Right lobe of liver (tissue), 6 donors: ENCODE measurements around the gene HNRNPLL. TPM values are rescaled to one million over a fixed set of nuclear protein-coding genes. Genes with fewer than 3 reads are reported as not detected.

Experiments
- ATAC-seq, 4 donors: fragments of 200-7000 bp; cut with Tn5 transposase; one replicate each; pipeline ENCODE4 v1.9.1; 2020; ENCODE audit warnings: mild to moderate bottlenecking in 4 of 4, moderate library complexity in 4 of 4
- DNase-seq, 3 donors: peaks; one replicate each; pipeline ENCODE4 v3.0.0-alpha.2; 2020
- H3K27ac ChIP-seq, 3 donors: fragments of 200-600 bp; one replicate each; pipeline ENCODE4 v1.8.0; 2022
- H3K27me3 ChIP-seq, 2 donors: fragments of 200-600 bp; one replicate each; pipeline ENCODE4 v1.8.0; 2022
- H3K36me3 ChIP-seq, 4 donors: fragments of 200-600 bp; sonication (generic) in 1 of 4; one replicate each; pipeline versions ENCODE4 v1.5.1 to v1.8.0; 2017 to 2022; ENCODE audit warnings: control low read depth in 1 of 4
- H3K4me1 ChIP-seq, 4 donors: fragments of 200-600 bp; sonication (generic) in 1 of 4; one replicate each; pipeline versions ENCODE4 v1.5.1 to v1.8.0; 2017 to 2022; ENCODE audit warnings: control low read depth in 1 of 4
- H3K4me3 ChIP-seq, 3 donors: fragments of 200-600 bp; one replicate each; pipeline ENCODE4 v1.8.0; 2022
- H3K9me3 ChIP-seq, 4 donors: fragments of 200-600 bp; sonication (generic) in 1 of 4; one replicate each; pipeline versions ENCODE4 v1.5.1 to v1.8.0; 2017 to 2022; ENCODE audit warnings: control low read depth in 1 of 4
- CTCF ChIP-seq, 4 donors: fragments of 200-600 bp in 3 of 4; fragments of 450-650 bp in 1 of 4; IDR thresholded peaks; one replicate each; pipeline versions ENCODE4 v1.5.1 to v1.8.0; 2016 to 2022; ENCODE audit warnings: antibody characterized with exemption in 4 of 4, mild to moderate bottlenecking in 2 of 4
- POLR2A ChIP-seq: fragments of 450-650 bp; IDR thresholded peaks from one replicate; pipeline ENCODE4 v1.6.1; 2017; ENCODE audit warnings: antibody characterized with exemption, mild to moderate bottlenecking
- WGBS: methylation state at CpG from one replicate; pipeline ENCODE4 v1.1.6; 2018; ENCODE audit warnings: low coverage, low lambda C conversion rate; ENCODE audit not compliant: insufficient coverage; ENCODE audit errors: missing lambda C conversion rate; 5-methylcytosine and 5-hydroxymethylcytosine counted together
- intact Hi-C, 2 donors: fragments of 100-400 bp; cut with DNase I; formaldehyde crosslinking; loops; one replicate each; pipeline versions ENCODE4 v1.11.2 to v1.14.1; 2022
- total RNA-seq, 6 experiments: library from RNA; depleted of rRNA in 2 of 6; stranded (reverse); fragments of >200 nt in 2 of 6; fragmentation: NEBNext Ultra II Directional in 3 of 6; extraction: Animal tissue kit (Norgen Biotek cat#: 25700) in 3 of 6; gene quantifications; one replicate each; pipeline versions ENCODE4 v1.1.0 to v1.2.4, GENCODE V29; 2016 to 2023
- donor health status: DM: no; HTN: yes; CAD: no.
- donor health status: DM: no; HTN: no; CAD: no.
- donor health status: DM: no; HTN: no; CAD: no.
- donor health status: DM: no; HTN: yes; CAD: no.
- donor health status: DM: no; HTN: yes; CAD: no.

HNRNPLL gene
- total RNA-seq, 6 experiments from 2014 or later = 9.2 to 15.9 (median 13.9) TPM

GRCh38 chr2:38592951-38593350, 9.8 kb downstream of the HNRNPLL start:
- ATAC-seq (no peak), DNase-seq (no peak)
- no peaks in the 10 kb centered on the region for H3K36me3 ChIP-seq
- 83% methylated on average over 2 of the region's 2 CpGs for WGBS
- intact Hi-C loops = loop anchor here in 1 of 2 donors (10.0 kb wide), 1 partner anchor 132 kb away; no protein-coding TSS in a partner anchor
- H3K4me1 ChIP-seq = peaks cover 0 to 4% (median 0%) of the 10 kb centered on the region in 4 donors
- no peaks in the 10 kb centered on the region for H3K27me3 ChIP-seq
- H3K9me3 ChIP-seq = no peaks in the 10 kb centered on the region
- H3K27ac ChIP-seq = no peak overlapping the region
- no peak overlapping the region for H3K4me3 ChIP-seq
- no peak for TF ChIP-seq CTCF (IDR thresholded peaks at IDR 0.05)
- TF ChIP-seq POLR2A = no peak

GRCh38 chr2:38591152-38591551, 11.6 kb downstream of the HNRNPLL start:
- Histone ChIP-seq H3K4me1 (no peaks in the 10 kb centered on the region), H3K27me3 (no peaks in the 10 kb centered on the region), H3K27ac (no peak overlapping the region), H3K4me3 (no peak overlapping the region), H3K36me3 (no peaks in the 10 kb centered on the region), H3K9me3 (no peaks in the 10 kb centered on the region)
- ATAC-seq = no peak
- DNase-seq = no peak
- whole genome bisulfite sequencing = 43% methylated on average over 2 of the region's 2 CpGs
- intact Hi-C loops = loop anchor here in 1 of 2 donors (10.0 kb wide), 1 partner anchor 134 kb away; no protein-coding TSS in a partner anchor
- no peak for TF ChIP-seq POLR2A
- no peak for TF ChIP-seq CTCF (IDR thresholded peaks at IDR 0.05)

- H3K4me3 ChIP-seq = no peak overlapping the region
- no peak for ATAC-seq
- no peak for DNase-seq
- no peaks in the 10 kb centered on the region for H3K9me3 ChIP-seq
- no peaks in the 10 kb centered on the region for H3K27me3 ChIP-seq
- no peak overlapping the region for H3K27ac ChIP-seq
- H3K4me1 ChIP-seq = no peaks in the 10 kb centered on the region
- 78% methylated on average over 3 of the region's 3 CpGs for WGBS
- peaks cover 0 to 2% (median 0%) of the 10 kb centered on the region in 4 donors for H3K36me3 ChIP-seq
- intact Hi-C loops = loop anchor here in 1 of 2 donors (10.0 kb wide), 1 partner anchor 135 kb away; no protein-coding TSS in a partner anchor
- TF ChIP-seq POLR2A (no peak), CTCF (IDR thresholded peaks at IDR 0.05) (no peak)
Measured at GRCh38 chr2:38590053-38590452, 12.7 kb downstream of the HNRNPLL start.

- Histone ChIP-seq H3K36me3 (peaks cover 0 to 6% (median 0%) of the 10 kb centered on the region in 4 donors), H3K9me3 (no peaks in the 10 kb centered on the region), H3K27me3 (no peaks in the 10 kb centered on the region), H3K27ac (no peak overlapping the region), H3K4me1 (no peaks in the 10 kb centered on the region), H3K4me3 (no peak overlapping the region)
- no peak for ATAC-seq
- 64% methylated on average over 3 of the region's 3 CpGs for WGBS
- intact Hi-C loops = loop anchor here in 1 of 2 donors (10.0 kb wide), 1 partner anchor 148 kb away; no protein-coding TSS in a partner anchor
- TF ChIP-seq POLR2A (no peak), CTCF (IDR thresholded peaks at IDR 0.05) (no peak)
- DNase-seq = no peak
Measured at GRCh38 chr2:38586931-38587330, 15.8 kb downstream of the HNRNPLL start.
